ENCODE data around the gene ETFA.

ETFA gene

GRCh38 chr15:76198456-76199105 lies 112.7 kb downstream of the ETFA start:
- Histone ChIP-seq H3K36me3 (ENCODE audit: control insufficient read depth, insufficient read depth, low read length) (no peaks in the 10 kb centered on the region), H3K4me3 (ENCODE audit: insufficient read depth, low read depth, low read length, poor library complexity, severe bottlenecking) (no peak overlapping the region), H3K27ac (ENCODE audit: insufficient read depth, low read length, poor library complexity, severe bottlenecking) (no peak overlapping the region), H3K4me1 (ENCODE audit: control insufficient read depth, insufficient read depth, low read length, poor library complexity, severe bottlenecking) (no peaks in the 10 kb centered on the region), H3K27me3 (replicated peaks; ENCODE audit: control insufficient read depth, insufficient read depth, low read length, poor library complexity, severe bottlenecking) (no peaks in the 10 kb centered on the region), H3K9me3 (ENCODE audit: control insufficient read depth, low read length) (no peaks in the 10 kb centered on the region)
- no peak for DNase-seq

- Histone ChIP-seq H3K27ac (ENCODE audit: insufficient read depth, low read length, poor library complexity, severe bottlenecking) (no peak overlapping the region), H3K4me3 (ENCODE audit: insufficient read depth, low read depth, low read length, poor library complexity, severe bottlenecking) (no peak overlapping the region), H3K36me3 (ENCODE audit: control insufficient read depth, insufficient read depth, low read length) (no peaks in the 10 kb centered on the region), H3K9me3 (ENCODE audit: control insufficient read depth, low read length) (no peaks in the 10 kb centered on the region), H3K27me3 (replicated peaks; ENCODE audit: control insufficient read depth, insufficient read depth, low read length, poor library complexity, severe bottlenecking) (no peaks in the 10 kb centered on the region), H3K4me1 (ENCODE audit: control insufficient read depth, insufficient read depth, low read length, poor library complexity, severe bottlenecking) (no peaks in the 10 kb centered on the region)
- no peak for DNase-seq
These were observed 113.4 kb downstream of the ETFA start for GRCh38 chr15:76197703-76198455.

GRCh38 chr15:76196269-76197231 lies 114.7 kb downstream of the ETFA start:
- Histone ChIP-seq H3K27ac (ENCODE audit: insufficient read depth, low read length, poor library complexity, severe bottlenecking) (no peak overlapping the region), H3K27me3 (replicated peaks; ENCODE audit: control insufficient read depth, insufficient read depth, low read length, poor library complexity, severe bottlenecking) (no peaks in the 10 kb centered on the region), H3K36me3 (ENCODE audit: control insufficient read depth, insufficient read depth, low read length) (no peaks in the 10 kb centered on the region), H3K9me3 (ENCODE audit: control insufficient read depth, low read length) (no peaks in the 10 kb centered on the region), H3K4me1 (ENCODE audit: control insufficient read depth, insufficient read depth, low read length, poor library complexity, severe bottlenecking) (no peaks in the 10 kb centered on the region), H3K4me3 (ENCODE audit: insufficient read depth, low read depth, low read length, poor library complexity, severe bottlenecking) (no peak overlapping the region)
- no peak for DNase-seq

- Histone ChIP-seq H3K27me3 (replicated peaks; ENCODE audit: control insufficient read depth, insufficient read depth, low read length, poor library complexity, severe bottlenecking) (no peaks in the 10 kb centered on the region), H3K4me1 (ENCODE audit: control insufficient read depth, insufficient read depth, low read length, poor library complexity, severe bottlenecking) (peaks cover 7% of the 10 kb centered on the region), H3K4me3 (ENCODE audit: insufficient read depth, low read depth, low read length, poor library complexity, severe bottlenecking) (no peak overlapping the region), H3K9me3 (ENCODE audit: control insufficient read depth, low read length) (no peaks in the 10 kb centered on the region), H3K27ac (ENCODE audit: insufficient read depth, low read length, poor library complexity, severe bottlenecking) (no peak overlapping the region), H3K36me3 (ENCODE audit: control insufficient read depth, insufficient read depth, low read length) (no peaks in the 10 kb centered on the region)
- DNase-seq = no peak
These were observed 115.6 kb downstream of the ETFA start for GRCh38 chr15:76195506-76196268.

GRCh38 chr15:76193934-76194333 lies 117.3 kb downstream of the ETFA start:
- peaks cover 10% of the 10 kb centered on the region for H3K4me1 ChIP-seq (ENCODE audit: control insufficient read depth, insufficient read depth, low read length, poor library complexity, severe bottlenecking)
- H3K27me3 ChIP-seq (replicated peaks; ENCODE audit: control insufficient read depth, insufficient read depth, low read length, poor library complexity, severe bottlenecking) = peaks cover 2% of the 10 kb centered on the region
- no peak for DNase-seq
- H3K36me3 ChIP-seq (ENCODE audit: control insufficient read depth, insufficient read depth, low read length) = no peaks in the 10 kb centered on the region
- no peak overlapping the region for H3K4me3 ChIP-seq (ENCODE audit: insufficient read depth, low read depth, low read length, poor library complexity, severe bottlenecking)
- no peak overlapping the region for H3K27ac ChIP-seq (ENCODE audit: insufficient read depth, low read length, poor library complexity, severe bottlenecking)
- H3K9me3 ChIP-seq (ENCODE audit: control insufficient read depth, low read length) = no peaks in the 10 kb centered on the region

GRCh38 chr15:76192715-76193114 lies 118.6 kb downstream of the ETFA start:
- no peak for DNase-seq
- Histone ChIP-seq H3K27ac (ENCODE audit: insufficient read depth, low read length, poor library complexity, severe bottlenecking) (no peak overlapping the region), H3K4me1 (ENCODE audit: control insufficient read depth, insufficient read depth, low read length, poor library complexity, severe bottlenecking) (peaks cover 10% of the 10 kb centered on the region), H3K36me3 (ENCODE audit: control insufficient read depth, insufficient read depth, low read length) (no peaks in the 10 kb centered on the region), H3K9me3 (ENCODE audit: control insufficient read depth, low read length) (no peaks in the 10 kb centered on the region), H3K27me3 (replicated peaks; ENCODE audit: control insufficient read depth, insufficient read depth, low read length, poor library complexity, severe bottlenecking) (peaks cover 4% of the 10 kb centered on the region), H3K4me3 (ENCODE audit: insufficient read depth, low read depth, low read length, poor library complexity, severe bottlenecking) (no peak overlapping the region)

- no peaks in the 10 kb centered on the region for H3K36me3 ChIP-seq (ENCODE audit: control insufficient read depth, insufficient read depth, low read length)
- no peak for DNase-seq
- H3K4me3 ChIP-seq (ENCODE audit: insufficient read depth, low read depth, low read length, poor library complexity, severe bottlenecking) = no peak overlapping the region
- no peaks in the 10 kb centered on the region for H3K9me3 ChIP-seq (ENCODE audit: control insufficient read depth, low read length)
- peaks cover 10% of the 10 kb centered on the region for H3K4me1 ChIP-seq (ENCODE audit: control insufficient read depth, insufficient read depth, low read length, poor library complexity, severe bottlenecking)
- H3K27me3 ChIP-seq (replicated peaks; ENCODE audit: control insufficient read depth, insufficient read depth, low read length, poor library complexity, severe bottlenecking) = peaks cover 4% of the 10 kb centered on the region
- no peak overlapping the region for H3K27ac ChIP-seq (ENCODE audit: insufficient read depth, low read length, poor library complexity, severe bottlenecking)
These were observed 119.6 kb downstream of the ETFA start for GRCh38 chr15:76191539-76192244.

GRCh38 chr15:76190751-76191538 lies 120.3 kb downstream of the ETFA start:
- H3K4me1 ChIP-seq (ENCODE audit: control insufficient read depth, insufficient read depth, low read length, poor library complexity, severe bottlenecking) = peaks cover 10% of the 10 kb centered on the region
- H3K36me3 ChIP-seq (ENCODE audit: control insufficient read depth, insufficient read depth, low read length) = no peaks in the 10 kb centered on the region
- DNase-seq = peak; percentile 20 to 35 (median 24)
- H3K9me3 ChIP-seq (ENCODE audit: control insufficient read depth, low read length) = no peaks in the 10 kb centered on the region
- no peak overlapping the region for H3K27ac ChIP-seq (ENCODE audit: insufficient read depth, low read length, poor library complexity, severe bottlenecking)
- peak overlapping the region; percentile 16 for H3K4me3 ChIP-seq (ENCODE audit: insufficient read depth, low read depth, low read length, poor library complexity, severe bottlenecking)
- peaks cover 4% of the 10 kb centered on the region for H3K27me3 ChIP-seq (replicated peaks; ENCODE audit: control insufficient read depth, insufficient read depth, low read length, poor library complexity, severe bottlenecking)
